Loucy (cell line): ENCODE measurements around the gene ART3.

Source experiments
- H2AFZ ChIP-seq: fragments of 200-600 bp; sonication (generic); 2 replicates; pipeline ENCODE4 v1.6.0; 2016; ENCODE audit warnings: antibody characterized with exemption, mild to moderate bottlenecking, low read length, moderate library complexity
- H3F3A ChIP-seq: fragments of 200-600 bp; 2 replicates; pipeline ENCODE4 v1.6.0; 2016; ENCODE audit warnings: antibody characterized with exemption, low read depth, mild to moderate bottlenecking
- H3K27me3 ChIP-seq: fragments of 200-600 bp; sonication (generic); 2 replicates; pipeline ENCODE4 v1.6.1; 2014; ENCODE audit warnings: low read length, mild to moderate bottlenecking; ENCODE audit not compliant: insufficient read depth, poor library complexity, severe bottlenecking
- H3K36me3 ChIP-seq: fragments of 200-600 bp; sonication (generic); 2 replicates; pipeline ENCODE4 v1.6.1; 2016; ENCODE audit warnings: low read length; ENCODE audit not compliant: insufficient read depth
- H3K4me1 ChIP-seq: fragments of 200-600 bp; sonication (generic); 2 replicates; pipeline ENCODE4 v1.5.1; 2014; ENCODE audit warnings: low read length, mild to moderate bottlenecking; ENCODE audit not compliant: insufficient read depth, poor library complexity, severe bottlenecking
- H3K4me2 ChIP-seq: fragments of 200-600 bp; sonication (generic); 2 replicates; pipeline ENCODE4 v1.6.0; 2014; ENCODE audit warnings: antibody characterized with exemption, low read length, low read depth, mild to moderate bottlenecking; ENCODE audit not compliant: poor library complexity, severe bottlenecking
- H3K4me3 ChIP-seq: fragments of 200-600 bp; sonication (generic); 2 replicates; pipeline ENCODE4 v1.5.1; 2014; ENCODE audit warnings: low read length, mild to moderate bottlenecking, mixed read lengths; ENCODE audit not compliant: poor library complexity, severe bottlenecking
- H3K79me2 ChIP-seq: fragments of 200-600 bp; sonication (generic); 2 replicates; pipeline ENCODE4 v1.6.1; 2014; ENCODE audit warnings: low read length; ENCODE audit not compliant: insufficient read depth
- H3K9ac ChIP-seq: fragments of 200-600 bp; sonication (generic); 2 replicates; pipeline ENCODE4 v1.6.0; 2014; ENCODE audit warnings: mild to moderate bottlenecking, low read depth, low read length, moderate library complexity; ENCODE audit not compliant: poor library complexity, severe bottlenecking
- H3K9me2 ChIP-seq: fragments of 200-600 bp; sonication (generic); replicated peaks from 2 replicates; pipeline ENCODE4 v1.6.1; 2016; ENCODE audit warnings: low read depth, low read length, mixed read lengths
- H3K9me3 ChIP-seq: fragments of 200-600 bp; sonication (generic); 2 replicates; pipeline ENCODE4 v1.6.1; 2014; ENCODE audit warnings: mild to moderate bottlenecking, antibody characterized with exemption, low read length, low read depth; ENCODE audit not compliant: insufficient read depth
- H4K20me1 ChIP-seq: fragments of 200-600 bp; sonication (generic); 2 replicates; pipeline ENCODE4 v1.6.0; 2014; ENCODE audit warnings: antibody characterized with exemption, low read length, mild to moderate bottlenecking; ENCODE audit not compliant: insufficient read depth, poor library complexity, severe bottlenecking
- EZH2phosphoT487 ChIP-seq: fragments of 200-600 bp; IDR thresholded peaks from 2 replicates; pipeline ENCODE4 v1.6.1; 2018; ENCODE audit warnings: antibody characterized with exemption, mild to moderate bottlenecking, moderate library complexity, borderline replicate concordance
- TF ChIP-seq, protein P1 (sequence below): fragments of 200-600 bp; sonication (generic); conservative IDR thresholded peaks from 2 replicates; pipeline ENCODE4 v1.5.1; 2014; ENCODE audit warnings: mild to moderate bottlenecking, antibody characterized with exemption, low read length

Gene ART3

DNA sequence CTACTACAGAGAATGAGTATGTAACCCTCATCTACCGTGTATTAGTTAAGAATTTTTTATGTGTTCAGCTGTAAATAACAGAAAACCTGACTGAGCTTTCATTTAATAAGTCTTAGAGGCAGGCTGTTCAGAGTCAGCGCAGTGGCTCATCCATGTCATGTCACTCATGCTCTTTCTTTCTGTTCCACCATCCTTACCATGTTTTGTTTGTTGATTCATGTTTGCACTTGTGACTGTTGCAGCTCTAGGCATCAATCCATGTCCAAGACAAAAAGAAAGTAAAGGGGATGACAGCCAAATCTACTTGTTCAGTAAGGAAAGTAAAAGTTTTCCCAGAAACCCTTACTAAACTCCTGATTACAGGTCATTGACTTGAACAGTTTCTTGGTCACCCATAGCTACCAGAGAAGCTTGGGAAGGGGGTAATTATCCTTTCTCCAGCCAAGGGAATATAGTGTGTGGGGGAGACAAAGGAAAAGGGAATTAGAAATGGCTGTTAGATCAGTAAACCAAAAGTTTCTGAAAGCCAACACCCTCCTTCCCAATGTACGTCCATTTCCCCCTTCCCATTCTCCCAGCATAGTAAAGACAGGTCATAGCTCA lies 9.0 kb downstream of the ART3 start:
- H3K9me3 ChIP-seq: no peaks in the 10 kb centered on the region
- 0 out of 2 replicates have a peak overlapping the region, but pooled peaks have one; percentile 3 for H2AFZ ChIP-seq
- H3F3A ChIP-seq: no peaks in the 10 kb centered on the region
- no peak overlapping the region for H3K4me2 ChIP-seq
- no peaks in the 10 kb centered on the region for H4K20me1 ChIP-seq
- no peaks in the 10 kb centered on the region for H3K4me1 ChIP-seq
- no peaks in the 10 kb centered on the region for H3K27me3 ChIP-seq
- H3K9ac ChIP-seq: no peak overlapping the region
- H3K4me3 ChIP-seq: no peak overlapping the region
- no peaks in the 10 kb centered on the region for H3K9me2 ChIP-seq
- no peaks in the 10 kb centered on the region for H3K79me2 ChIP-seq
- TF ChIP-seq, protein P1, sequence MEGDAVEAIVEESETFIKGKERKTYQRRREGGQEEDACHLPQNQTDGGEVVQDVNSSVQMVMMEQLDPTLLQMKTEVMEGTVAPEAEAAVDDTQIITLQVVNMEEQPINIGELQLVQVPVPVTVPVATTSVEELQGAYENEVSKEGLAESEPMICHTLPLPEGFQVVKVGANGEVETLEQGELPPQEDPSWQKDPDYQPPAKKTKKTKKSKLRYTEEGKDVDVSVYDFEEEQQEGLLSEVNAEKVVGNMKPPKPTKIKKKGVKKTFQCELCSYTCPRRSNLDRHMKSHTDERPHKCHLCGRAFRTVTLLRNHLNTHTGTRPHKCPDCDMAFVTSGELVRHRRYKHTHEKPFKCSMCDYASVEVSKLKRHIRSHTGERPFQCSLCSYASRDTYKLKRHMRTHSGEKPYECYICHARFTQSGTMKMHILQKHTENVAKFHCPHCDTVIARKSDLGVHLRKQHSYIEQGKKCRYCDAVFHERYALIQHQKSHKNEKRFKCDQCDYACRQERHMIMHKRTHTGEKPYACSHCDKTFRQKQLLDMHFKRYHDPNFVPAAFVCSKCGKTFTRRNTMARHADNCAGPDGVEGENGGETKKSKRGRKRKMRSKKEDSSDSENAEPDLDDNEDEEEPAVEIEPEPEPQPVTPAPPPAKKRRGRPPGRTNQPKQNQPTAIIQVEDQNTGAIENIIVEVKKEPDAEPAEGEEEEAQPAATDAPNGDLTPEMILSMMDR: no peak
- TF ChIP-seq EZH2phosphoT487: no peak
- H3K36me3 ChIP-seq: no peaks in the 10 kb centered on the region

DNA sequence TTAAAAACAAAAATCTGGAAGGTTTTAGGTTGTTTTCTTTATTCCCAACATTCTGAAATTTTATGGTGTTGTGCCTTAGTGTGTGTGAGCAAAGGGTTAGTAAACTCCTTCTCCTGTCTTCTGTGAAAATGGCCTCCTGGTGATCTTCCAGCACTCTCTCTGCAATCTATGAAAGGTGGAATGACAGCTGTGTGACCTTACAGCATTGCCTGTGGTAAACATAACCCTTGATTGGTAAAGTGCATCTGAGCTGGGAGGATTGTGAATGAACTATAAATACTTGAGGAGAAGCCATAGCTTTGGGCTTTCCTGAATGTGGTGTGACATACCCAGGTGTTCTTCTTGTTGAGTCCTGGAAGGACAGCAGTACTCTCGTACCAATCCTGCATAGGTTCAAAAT lies 10.0 kb downstream of the ART3 start:
- no peaks in the 10 kb centered on the region for H3K36me3 ChIP-seq
- TF ChIP-seq, protein P1: no peak
- no peak for TF ChIP-seq EZH2phosphoT487
- no peaks in the 10 kb centered on the region for H3F3A ChIP-seq
- no peak overlapping the region for H3K4me3 ChIP-seq
- H4K20me1 ChIP-seq: no peaks in the 10 kb centered on the region
- H3K27me3 ChIP-seq: no peaks in the 10 kb centered on the region
- H3K79me2 ChIP-seq: no peaks in the 10 kb centered on the region
- no peaks in the 10 kb centered on the region for H3K9me2 ChIP-seq
- H3K9ac ChIP-seq: no peak overlapping the region
- H3K9me3 ChIP-seq: no peaks in the 10 kb centered on the region
- H3K4me1 ChIP-seq: no peaks in the 10 kb centered on the region
- H3K4me2 ChIP-seq: no peak overlapping the region
- 0 out of 2 replicates have a peak overlapping the region, but pooled peaks have one; percentile 21 for H2AFZ ChIP-seq

DNA sequence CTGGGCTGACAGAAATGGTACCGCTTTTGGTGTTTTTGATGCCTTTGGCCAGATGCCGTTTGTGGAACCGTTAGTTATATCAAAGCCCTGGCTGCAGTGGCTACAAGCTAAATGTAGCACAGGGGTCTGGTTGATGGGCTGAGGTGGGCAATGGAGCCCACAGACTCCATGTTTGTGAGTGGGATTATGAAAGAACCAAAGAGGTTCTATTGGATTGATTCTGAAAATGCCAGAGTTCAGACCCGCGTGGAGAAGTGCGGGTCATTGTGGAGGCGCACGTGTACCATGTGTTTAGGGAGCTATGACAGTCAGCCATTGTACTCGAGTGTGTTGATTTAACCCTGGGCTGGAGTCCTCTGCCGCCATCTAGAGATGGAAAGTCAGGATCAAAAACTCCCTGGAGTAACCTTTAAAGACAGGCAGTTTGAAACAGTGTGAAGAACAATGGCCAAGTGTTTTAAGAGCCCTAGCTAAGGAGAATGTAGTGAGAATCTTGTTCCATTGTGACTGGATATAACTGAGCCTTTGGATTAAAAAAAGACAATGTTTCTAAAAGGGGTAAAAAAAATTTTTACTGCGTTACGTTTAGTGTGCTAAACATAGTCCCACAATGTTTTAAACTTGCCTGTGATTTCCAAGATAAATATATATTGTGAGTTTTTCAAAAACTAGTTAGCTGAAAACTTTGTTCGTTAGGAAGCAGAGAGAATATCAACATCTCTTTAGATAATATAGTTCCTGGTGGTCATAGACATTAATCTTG lies 12.7 kb downstream of the ART3 start:
- TF ChIP-seq, protein P1: peak; percentile 68
- TF ChIP-seq EZH2phosphoT487: no peak
- H3K79me2 ChIP-seq: no peaks in the 10 kb centered on the region
- peak overlapping the region; percentile 79 for H2AFZ ChIP-seq
- H3K4me2 ChIP-seq: no peak overlapping the region
- H3K4me1 ChIP-seq: no peaks in the 10 kb centered on the region
- no peaks in the 10 kb centered on the region for H3F3A ChIP-seq
- H3K9ac ChIP-seq: no peak overlapping the region
- H3K9me2 ChIP-seq: no peaks in the 10 kb centered on the region
- H4K20me1 ChIP-seq: no peaks in the 10 kb centered on the region
- no peaks in the 10 kb centered on the region for H3K27me3 ChIP-seq
- no peaks in the 10 kb centered on the region for H3K9me3 ChIP-seq
- no peak overlapping the region for H3K4me3 ChIP-seq
- no peaks in the 10 kb centered on the region for H3K36me3 ChIP-seq
